WTC11 (cell line): Measurements from ENCODE around the gene RAB3B.
A peak's percentile ranks its signal among the peaks of the same experiment; 100 is the strongest.

Source experiments
- CTCF ChIP-seq: fragments of 200-600 bp; IDR thresholded peaks from 2 replicates; pipeline ENCODE4 v1.8.0; 2022; ENCODE audit warnings: antibody characterized with exemption
- E2F5 ChIP-seq: sonication (generic); formaldehyde crosslinking; IDR thresholded peaks from 2 replicates; pipeline ENCODE4 v1.8.1; 2022; ENCODE audit warnings: mild to moderate bottlenecking, moderate library complexity, missing genetic modification reagents
- ESRRA ChIP-seq: sonication (generic); formaldehyde crosslinking; IDR thresholded peaks from 2 replicates; pipeline ENCODE4 v1.8.1; 2022; ENCODE audit warnings: mild to moderate bottlenecking, missing genetic modification reagents, borderline replicate concordance
- FOXJ3 ChIP-seq: sonication (generic); formaldehyde crosslinking; IDR thresholded peaks from 2 replicates; pipeline ENCODE4 v1.9.0; 2021; ENCODE audit warnings: missing genetic modification reagents, mild to moderate bottlenecking, borderline replicate concordance
- FOXP1 ChIP-seq: sonication (generic); formaldehyde crosslinking; IDR thresholded peaks from 2 replicates; pipeline ENCODE4 v1.8.0; 2022; ENCODE audit warnings: missing genetic modification reagents, mild to moderate bottlenecking, moderate library complexity, borderline replicate concordance
- IRF1 ChIP-seq: sonication (generic); formaldehyde crosslinking; IDR thresholded peaks from 2 replicates; pipeline ENCODE4 v1.8.0; 2023; ENCODE audit warnings: missing genetic modification reagents
- IRF2 ChIP-seq: sonication (generic); formaldehyde crosslinking; IDR thresholded peaks from 2 replicates; pipeline ENCODE4 v1.8.0; 2022; ENCODE audit warnings: low read depth, missing genetic modification reagents, borderline replicate concordance
- MAX ChIP-seq: sonication (generic); formaldehyde crosslinking; IDR thresholded peaks from 2 replicates; pipeline ENCODE4 v1.8.0; 2022; ENCODE audit warnings: mild to moderate bottlenecking, missing genetic modification reagents
- NR1H2 ChIP-seq: sonication (generic); formaldehyde crosslinking; IDR thresholded peaks from 2 replicates; pipeline ENCODE4 v1.9.0; 2021; ENCODE audit warnings: mild to moderate bottlenecking, moderate library complexity, missing genetic modification reagents
- SP1 ChIP-seq: sonication (generic); formaldehyde crosslinking; conservative IDR thresholded peaks from 2 replicates; pipeline ENCODE4 v1.8.1; 2022; ENCODE audit warnings: missing genetic modification reagents
- TEAD4 ChIP-seq: sonication (generic); formaldehyde crosslinking; IDR thresholded peaks from 2 replicates; pipeline ENCODE4 v1.8.0; 2022; ENCODE audit warnings: mild to moderate bottlenecking, missing genetic modification reagents
- ZSCAN18 ChIP-seq: fragments of 250-450 bp; sonication (Bioruptor Pico); IDR thresholded peaks from 2 replicates; pipeline ENCODE4 v2.1.2; 2022; ENCODE audit warnings: mild to moderate bottlenecking, moderate library complexity

GRCh38 chr1:52032785-52033131 is 42.3 kb upstream of the RAB3B start:
- TF ChIP-seq ESRRA (CRISPR knock-in tag) (no peak), CTCF (no peak), MAX (CRISPR knock-in tag) (peak; percentile 0; the same call in 1 of the 2 replicates), IRF2 (CRISPR knock-in tag) (no peak), FOXP1 (CRISPR knock-in tag) (no peak), E2F5 (CRISPR knock-in tag) (no peak), SP1 (CRISPR knock-in tag) (no peak), ZSCAN18 (CRISPR knock-in tag) (no peak), IRF1 (no peak), NR1H2 (CRISPR knock-in tag) (no peak), TEAD4 (CRISPR knock-in tag) (no peak), FOXJ3 (CRISPR knock-in tag) (no peak)
